Measurements from ENCODE around the gene EDIL3.

DNA sequence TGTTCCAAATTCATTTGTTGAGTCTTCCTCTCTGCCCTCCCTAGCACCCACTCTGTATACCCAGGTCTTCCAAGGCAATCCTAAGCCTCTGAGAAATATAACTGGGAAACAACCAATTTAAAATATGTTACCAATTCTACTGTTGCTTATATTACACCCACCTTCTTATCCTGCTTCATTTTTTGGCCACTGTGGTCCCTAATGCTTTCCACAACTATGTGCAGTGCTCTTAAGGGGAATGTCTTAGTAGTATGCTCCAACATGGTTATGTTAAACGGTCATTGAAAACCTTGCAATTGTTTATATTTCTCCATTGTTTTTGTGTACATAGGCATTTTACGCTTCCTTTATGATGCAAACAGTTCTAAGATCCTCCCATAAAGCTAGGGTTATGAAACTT lies 390.9 kb downstream of the EDIL3 start:
- no peak for TF ChIP-seq POLR2A (IDR thresholded peaks at IDR 0.05)
- TF ChIP-seq, protein P1, sequence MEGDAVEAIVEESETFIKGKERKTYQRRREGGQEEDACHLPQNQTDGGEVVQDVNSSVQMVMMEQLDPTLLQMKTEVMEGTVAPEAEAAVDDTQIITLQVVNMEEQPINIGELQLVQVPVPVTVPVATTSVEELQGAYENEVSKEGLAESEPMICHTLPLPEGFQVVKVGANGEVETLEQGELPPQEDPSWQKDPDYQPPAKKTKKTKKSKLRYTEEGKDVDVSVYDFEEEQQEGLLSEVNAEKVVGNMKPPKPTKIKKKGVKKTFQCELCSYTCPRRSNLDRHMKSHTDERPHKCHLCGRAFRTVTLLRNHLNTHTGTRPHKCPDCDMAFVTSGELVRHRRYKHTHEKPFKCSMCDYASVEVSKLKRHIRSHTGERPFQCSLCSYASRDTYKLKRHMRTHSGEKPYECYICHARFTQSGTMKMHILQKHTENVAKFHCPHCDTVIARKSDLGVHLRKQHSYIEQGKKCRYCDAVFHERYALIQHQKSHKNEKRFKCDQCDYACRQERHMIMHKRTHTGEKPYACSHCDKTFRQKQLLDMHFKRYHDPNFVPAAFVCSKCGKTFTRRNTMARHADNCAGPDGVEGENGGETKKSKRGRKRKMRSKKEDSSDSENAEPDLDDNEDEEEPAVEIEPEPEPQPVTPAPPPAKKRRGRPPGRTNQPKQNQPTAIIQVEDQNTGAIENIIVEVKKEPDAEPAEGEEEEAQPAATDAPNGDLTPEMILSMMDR (IDR thresholded peaks at IDR 0.05): no peak
